ENCODE data around the gene C20orf141.

DNA sequence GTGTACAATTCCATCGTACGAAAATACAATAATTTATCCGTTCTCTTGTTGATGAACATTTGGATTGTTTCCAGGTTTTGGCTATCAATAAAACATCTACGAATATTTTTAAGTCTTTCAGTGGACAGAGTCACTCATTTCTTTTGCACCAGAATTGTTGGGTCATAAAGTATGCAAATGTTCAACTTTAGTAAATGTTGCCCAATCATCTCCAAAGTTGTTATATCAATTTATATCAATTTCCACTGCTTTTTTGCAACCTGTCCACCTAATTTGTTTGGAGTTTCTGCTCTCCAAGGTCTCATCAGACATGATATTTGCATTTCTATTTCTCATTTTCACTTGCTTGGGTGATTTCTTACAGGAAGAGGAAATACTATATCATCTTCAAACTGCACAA, 11.9 kb downstream of the C20orf141 start:
- TF ChIP-seq GATA2 (IDR thresholded peaks at IDR 0.05; ENCODE audit: low read depth, low read length) (no peak), GATA3 (IDR thresholded peaks at IDR 0.05; ENCODE audit: low read depth, low read length) (no peak)

Measured in SH-SY5Y (cell line).